Activated CD8-positive, alpha-beta memory T cell treated with anti-CD3 and anti-CD28 coated beads, Interleukin-2, amount 10 ng/mL, durations not matched to agents 7 days and 5 days (primary cell): ENCODE results near the gene SORL1-AS1.
A peak's percentile ranks its signal among the peaks of the same experiment; 100 is the strongest.

Experiments
- ATAC-seq: fragments of 150-1000 bp; cut with Tn5 transposase; one replicate; pipeline ENCODE4 v1.10.0; 2021; ENCODE audit warnings: moderate library complexity
- CTCF ChIA-PET: fragments of 350-600 bp; sonication (Branson Sonifier 250); formaldehyde crosslinking; loops from one replicate; lab custom pipeline; 2021; ENCODE audit warnings: antibody characterized with exemption; lab: Charles Lee
- DNase-seq: peaks from one replicate; pipeline ENCODE4 v3.0.0-alpha.2; 2020
- H3K27ac Mint-ChIP-seq: one replicate; pipeline ENCODE4 v1.8.0; 2021; ENCODE audit warnings: mild to moderate bottlenecking, mixed read lengths
- H3K27me3 Mint-ChIP-seq: one replicate; pipeline ENCODE4 v1.8.0; 2021; ENCODE audit warnings: mixed read lengths
- H3K36me3 Mint-ChIP-seq: one replicate; pipeline ENCODE4 v1.8.0; 2021; ENCODE audit warnings: mild to moderate bottlenecking, mixed read lengths
- H3K4me1 Mint-ChIP-seq: one replicate; pipeline ENCODE4 v1.8.0; 2021; ENCODE audit warnings: mixed read lengths
- H3K4me3 Mint-ChIP-seq: one replicate; pipeline ENCODE4 v1.8.0; 2021; ENCODE audit warnings: mild to moderate bottlenecking, moderate library complexity, mixed read lengths
- H3K9me3 Mint-ChIP-seq: one replicate; pipeline ENCODE4 v1.8.0; 2022; ENCODE audit warnings: low read depth, mixed read lengths

Gene SORL1-AS1

DNA sequence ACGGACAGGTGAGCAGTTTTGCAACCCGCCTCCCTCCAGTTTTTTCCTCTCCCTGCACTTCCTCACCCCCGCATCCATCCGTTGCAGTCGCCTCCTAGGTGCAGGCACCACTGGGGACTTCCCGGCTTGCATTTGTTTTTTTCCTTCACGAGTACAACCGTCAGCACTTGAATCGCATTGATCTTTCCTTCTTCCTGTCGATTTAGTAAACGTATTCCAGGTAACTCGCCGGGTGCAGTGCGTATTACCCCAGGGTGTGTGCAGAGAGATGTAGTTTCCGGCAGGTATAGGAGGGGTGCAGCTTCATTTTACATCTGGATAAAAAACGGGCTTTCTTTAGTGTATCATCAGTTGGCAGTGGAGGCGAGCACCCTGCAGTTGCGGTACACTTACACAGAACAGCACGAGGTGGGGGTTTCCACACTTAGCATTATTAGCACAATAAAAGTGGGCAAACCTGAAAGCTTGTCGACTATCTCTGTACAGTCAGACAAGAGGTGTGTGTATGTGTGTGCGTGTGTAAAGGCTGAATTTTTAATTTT, at the start of gene SORL1-AS1:
TSS of gene SORL1-AS1 (minus strand) at position 359 of the 542 bp plus-strand sequence.
- H3K36me3 Mint-ChIP-seq, result no peaks in the 10 kb centered on the region
- no peaks in the 10 kb centered on the region for H3K9me3 Mint-ChIP-seq

DNA sequence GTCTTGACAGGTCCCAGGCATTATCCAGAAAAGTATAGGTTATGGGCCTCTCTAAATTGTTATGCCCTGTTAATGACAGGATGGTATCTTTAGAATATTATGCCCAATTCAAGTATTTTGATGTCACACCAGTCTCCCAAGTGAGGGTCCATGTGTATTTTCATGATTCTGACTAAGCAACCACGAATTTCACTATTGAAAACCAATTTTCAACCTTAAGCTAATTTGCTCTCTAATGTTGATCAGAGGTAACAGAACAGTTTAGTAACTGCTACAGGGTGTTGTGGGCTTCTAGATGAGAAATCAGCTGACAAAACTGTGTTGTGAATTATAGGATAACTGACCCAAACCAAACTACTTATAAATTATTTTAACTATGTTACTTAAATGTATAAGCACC, 48.0 kb upstream of the SORL1-AS1 start:
- no peak for ATAC-seq

More for the DNA sequence above, at the start of gene SORL1-AS1:
- ATAC-seq, result peak; percentile 14
- Mint-ChIP-seq H3K27me3 (peaks cover 23% of the 10 kb centered on the region), H3K27ac (peak within 1 kb of the TSS; percentile 80), H3K4me3 (peak within 1 kb of the TSS; percentile 81), H3K4me1 (peaks cover 77% of the 10 kb centered on the region)
- DNase-seq, result peak; percentile 45
- CTCF ChIA-PET, result interaction anchor here (0.6 to 1.2 kb wide), 8 partner anchors 10 to 160 kb away, joined by 3 to 4 read pairs (median 3); partner anchors contain the start of gene SC5D

DNA sequence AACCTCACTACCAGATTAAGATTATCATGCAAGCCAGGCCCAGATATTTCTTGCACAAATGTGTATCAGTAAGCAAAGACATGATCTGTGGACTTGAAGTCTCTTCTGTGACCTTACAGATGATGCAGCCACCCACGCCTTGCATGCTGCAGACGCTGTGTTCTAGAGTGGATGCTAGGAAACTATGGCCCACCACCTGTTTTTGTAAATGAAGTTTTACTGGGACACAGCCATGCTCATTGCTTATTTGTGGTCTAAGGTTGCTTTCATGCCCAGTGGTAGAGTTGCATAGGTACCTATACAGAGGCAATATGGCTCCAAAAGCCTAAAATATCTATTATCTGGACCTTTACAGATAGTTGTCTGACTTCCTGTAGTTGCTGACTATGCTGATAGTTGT, 47.5 kb upstream of the SORL1-AS1 start:
- no peak for DNase-seq
- Mint-ChIP-seq H3K27me3 (no peaks in the 10 kb centered on the region), H3K27ac (no peak overlapping the region), H3K4me3 (no peak overlapping the region), H3K9me3 (peaks cover 13% of the 10 kb centered on the region), H3K36me3 (peaks cover 70% of the 10 kb centered on the region), H3K4me1 (peaks cover 3% of the 10 kb centered on the region)
- no peak for ATAC-seq
- CTCF ChIA-PET, result interaction anchor here (1.0 kb wide), 1 partner anchor 39 kb away, joined by 3 read pairs; no protein-coding TSS in a partner anchor

More for the DNA sequence above, 48.0 kb upstream of the SORL1-AS1 start:
- peaks cover 15% of the 10 kb centered on the region for H3K9me3 Mint-ChIP-seq
- no peaks in the 10 kb centered on the region for H3K4me1 Mint-ChIP-seq
- peaks cover 70% of the 10 kb centered on the region for H3K36me3 Mint-ChIP-seq
- CTCF ChIA-PET, result no interaction called here
- no peak overlapping the region for H3K4me3 Mint-ChIP-seq
- no peak for DNase-seq
- no peaks in the 10 kb centered on the region for H3K27me3 Mint-ChIP-seq
- H3K27ac Mint-ChIP-seq, result no peak overlapping the region

DNA sequence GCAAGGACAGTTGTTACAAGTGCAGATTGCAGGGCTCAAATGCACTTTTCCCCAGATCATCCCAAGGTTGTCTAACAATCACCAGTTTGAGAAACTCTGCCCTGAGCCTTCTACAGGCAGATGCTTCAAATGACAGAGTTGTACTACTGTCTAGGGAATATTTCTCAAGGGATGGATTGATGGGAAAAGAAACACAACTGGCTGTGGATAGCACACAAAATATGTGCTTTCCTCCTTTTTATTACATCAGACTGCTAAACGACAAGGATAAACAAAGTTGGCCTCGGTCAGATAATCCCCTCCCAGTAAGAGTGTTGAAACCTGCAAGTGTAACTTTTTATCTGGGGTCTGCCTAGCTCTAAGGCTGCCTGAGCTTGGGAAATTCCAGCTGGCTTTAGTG, 46.6 kb upstream of the SORL1-AS1 start:
- no peak for ATAC-seq
- Mint-ChIP-seq H3K36me3 (peaks cover 64% of the 10 kb centered on the region), H3K9me3 (peaks cover 6% of the 10 kb centered on the region), H3K4me1 (peaks cover 10% of the 10 kb centered on the region), H3K27ac (no peak overlapping the region), H3K4me3 (no peak overlapping the region), H3K27me3 (no peaks in the 10 kb centered on the region)
- CTCF ChIA-PET, result interaction anchor here (1.0 kb wide), 1 partner anchor 38 kb away, joined by 3 read pairs; no protein-coding TSS in a partner anchor
- no peak for DNase-seq

DNA sequence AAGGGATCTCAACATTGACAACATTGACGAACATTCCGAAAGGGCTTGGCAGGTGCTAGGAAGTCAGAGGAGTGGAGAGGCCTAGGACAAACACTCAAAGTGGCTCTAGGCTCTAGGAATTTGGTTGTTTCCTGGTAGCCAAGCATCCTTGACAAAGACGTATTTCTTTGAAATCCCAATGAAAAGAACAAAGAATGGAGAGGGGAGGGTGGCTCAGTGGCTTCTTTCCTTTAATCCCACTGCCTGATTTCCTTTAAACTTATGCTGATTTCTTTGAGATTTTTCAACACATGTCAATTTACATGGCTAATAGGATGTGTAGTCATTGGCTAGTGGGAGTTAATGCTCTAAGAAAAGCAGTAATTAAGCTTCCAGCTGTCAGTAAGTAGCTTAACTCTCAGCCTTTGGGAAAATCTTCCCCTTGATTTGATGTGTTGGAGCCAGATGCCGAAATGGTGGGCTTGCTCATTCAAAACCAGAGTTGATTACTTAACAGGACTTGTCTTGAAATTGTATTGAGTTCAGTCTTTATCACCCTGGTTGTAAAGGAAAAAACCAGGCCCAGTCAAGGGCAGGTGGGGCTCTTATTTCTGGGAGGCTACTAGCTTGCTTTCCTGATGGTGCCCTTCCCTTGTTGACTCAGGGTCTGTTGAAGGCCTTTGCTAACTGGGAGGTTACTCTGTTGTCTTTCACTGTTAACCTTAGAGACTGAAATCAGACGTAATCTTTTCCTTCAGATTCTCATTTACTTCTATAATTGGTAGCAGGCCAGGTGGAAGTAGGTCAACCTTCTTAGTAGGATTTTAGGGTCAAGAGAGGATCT, 44.6 kb upstream of the SORL1-AS1 start:
- Mint-ChIP-seq H3K36me3 (peaks cover 52% of the 10 kb centered on the region), H3K27ac (no peak overlapping the region), H3K4me1 (peaks cover 13% of the 10 kb centered on the region), H3K9me3 (peaks cover 6% of the 10 kb centered on the region), H3K4me3 (no peak overlapping the region), H3K27me3 (no peaks in the 10 kb centered on the region)
- no peak for ATAC-seq
- CTCF ChIA-PET, result no interaction called here
- DNase-seq, result no peak

DNA sequence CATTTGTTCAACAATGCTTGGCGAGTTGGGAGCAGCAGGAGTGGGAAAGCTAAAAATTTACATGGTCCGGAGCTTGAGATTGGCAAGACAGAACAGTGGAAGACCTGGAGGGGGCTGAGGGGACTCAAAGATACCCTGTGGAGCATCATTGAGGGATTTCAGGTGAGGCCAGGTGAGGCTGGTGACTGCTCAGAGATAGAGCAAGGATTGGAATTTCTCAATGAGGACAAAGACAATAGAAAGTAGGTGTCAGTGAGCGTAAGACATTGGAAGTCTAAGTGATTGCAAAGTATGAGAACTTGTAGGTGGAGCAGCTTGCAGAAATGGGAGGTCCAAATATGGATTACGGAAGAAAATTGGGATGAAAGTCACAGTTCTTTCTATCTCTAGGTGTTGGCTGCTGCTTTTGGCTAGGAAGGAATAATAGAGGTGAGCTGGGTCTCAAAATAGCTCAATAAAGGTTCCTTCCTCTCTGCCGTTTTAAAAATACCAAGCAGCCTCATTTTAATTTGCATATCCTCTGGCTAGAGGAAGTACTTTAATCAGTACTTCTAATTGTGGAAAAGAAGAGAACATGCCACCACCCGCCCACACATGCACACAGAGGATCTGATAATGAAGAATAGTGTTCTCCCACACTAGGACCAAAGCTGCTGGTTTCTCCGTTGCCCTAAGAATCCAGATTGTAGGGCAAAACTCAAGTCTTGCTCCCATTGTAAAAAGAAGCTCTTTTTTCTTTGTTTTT, 41.8 kb upstream of the SORL1-AS1 start:
- CTCF ChIA-PET, result interaction anchor here (1.1 kb wide), 2 partner anchors 20 to 42 kb away, joined by 3 read pairs; partner anchors contain the start of gene SORL1
- Mint-ChIP-seq H3K4me1 (peaks cover 13% of the 10 kb centered on the region), H3K9me3 (no peaks in the 10 kb centered on the region), H3K27me3 (no peaks in the 10 kb centered on the region), H3K36me3 (peaks cover 48% of the 10 kb centered on the region), H3K4me3 (no peak overlapping the region), H3K27ac (peak overlapping the region; percentile 45)
- no peak for ATAC-seq
- DNase-seq, result no peak

DNA sequence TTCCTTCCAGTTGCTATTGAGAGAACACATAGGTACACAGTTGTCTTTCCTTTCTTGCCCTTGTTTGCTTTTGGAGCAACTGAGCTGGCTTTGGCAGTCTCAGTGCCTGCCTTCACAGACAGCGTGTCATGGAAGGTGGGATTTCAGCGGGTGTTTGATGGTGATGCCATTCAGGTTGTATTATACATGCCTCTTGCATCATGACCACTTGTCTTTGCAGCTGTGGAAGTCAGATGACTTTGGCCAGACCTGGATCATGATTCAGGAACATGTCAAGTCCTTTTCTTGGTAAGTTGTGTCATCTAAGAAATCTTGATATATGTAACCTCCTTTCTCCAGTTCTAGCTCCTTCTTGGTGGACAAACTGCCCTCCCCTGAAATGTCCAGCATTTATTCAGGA, 37.1 kb upstream of the SORL1-AS1 start:
- no peak overlapping the region for H3K27ac Mint-ChIP-seq
- H3K4me1 Mint-ChIP-seq, result peaks cover 8% of the 10 kb centered on the region
- no peak for DNase-seq
- no peaks in the 10 kb centered on the region for H3K9me3 Mint-ChIP-seq
- H3K27me3 Mint-ChIP-seq, result no peaks in the 10 kb centered on the region
- CTCF ChIA-PET, result interaction anchor here (0.7 to 1.3 kb wide), 2 partner anchors 9 to 101 kb away, joined by 3 read pairs; no protein-coding TSS in a partner anchor
- no peak for ATAC-seq
- no peak overlapping the region for H3K4me3 Mint-ChIP-seq
- peaks cover 37% of the 10 kb centered on the region for H3K36me3 Mint-ChIP-seq

DNA sequence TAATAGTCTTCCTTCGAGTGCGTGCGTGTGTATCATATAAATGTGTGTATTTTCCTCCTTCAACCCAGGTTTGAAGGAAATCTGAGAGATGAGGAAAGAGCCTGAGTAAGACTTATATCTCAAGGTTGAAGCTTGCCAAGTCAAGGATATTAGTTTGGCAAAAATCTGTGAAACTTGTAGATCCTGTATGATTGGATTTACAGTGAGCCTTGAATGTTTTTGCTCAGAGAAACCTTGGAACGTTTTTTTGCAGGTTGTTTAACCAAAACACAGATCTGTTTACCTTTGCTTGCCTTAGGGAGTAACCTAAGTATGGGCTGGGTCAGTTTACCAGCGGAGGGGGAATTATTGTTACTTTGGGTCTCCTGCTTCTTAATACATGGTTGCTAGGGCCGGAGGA, 35.9 kb upstream of the SORL1-AS1 start:
- Mint-ChIP-seq H3K27ac (no peak overlapping the region), H3K27me3 (no peaks in the 10 kb centered on the region), H3K36me3 (peaks cover 44% of the 10 kb centered on the region), H3K9me3 (no peaks in the 10 kb centered on the region), H3K4me3 (no peak overlapping the region), H3K4me1 (peaks cover 9% of the 10 kb centered on the region)
- DNase-seq, result no peak
- CTCF ChIA-PET, result no interaction called here
- ATAC-seq, result no peak

DNA sequence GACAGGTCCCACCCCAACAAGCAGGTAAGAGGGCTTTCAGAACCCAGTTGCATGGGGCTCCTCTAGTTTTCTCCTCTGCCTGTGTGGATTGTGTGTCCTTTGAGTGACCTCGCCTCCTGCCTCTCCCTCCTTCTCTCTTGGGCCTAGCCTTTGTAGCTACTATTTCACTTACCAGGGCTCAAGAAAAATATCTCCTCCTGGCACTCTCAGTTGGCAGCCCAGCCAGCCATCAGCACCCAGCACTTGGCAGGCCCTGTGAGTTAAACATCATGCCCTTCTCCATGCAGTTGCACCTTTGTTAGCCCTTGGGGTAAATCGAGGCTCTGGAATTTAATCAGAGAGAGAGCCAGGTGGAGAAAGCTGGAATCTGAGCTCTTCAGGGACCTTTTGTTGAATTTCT, 35.4 kb upstream of the SORL1-AS1 start:
- H3K27me3 Mint-ChIP-seq, result no peaks in the 10 kb centered on the region
- peaks cover 14% of the 10 kb centered on the region for H3K4me1 Mint-ChIP-seq
- H3K27ac Mint-ChIP-seq, result no peak overlapping the region
- no peaks in the 10 kb centered on the region for H3K9me3 Mint-ChIP-seq
- H3K4me3 Mint-ChIP-seq, result no peak overlapping the region
- no peak for DNase-seq
- CTCF ChIA-PET, result no interaction called here
- H3K36me3 Mint-ChIP-seq, result peaks cover 44% of the 10 kb centered on the region
- ATAC-seq, result no peak

DNA sequence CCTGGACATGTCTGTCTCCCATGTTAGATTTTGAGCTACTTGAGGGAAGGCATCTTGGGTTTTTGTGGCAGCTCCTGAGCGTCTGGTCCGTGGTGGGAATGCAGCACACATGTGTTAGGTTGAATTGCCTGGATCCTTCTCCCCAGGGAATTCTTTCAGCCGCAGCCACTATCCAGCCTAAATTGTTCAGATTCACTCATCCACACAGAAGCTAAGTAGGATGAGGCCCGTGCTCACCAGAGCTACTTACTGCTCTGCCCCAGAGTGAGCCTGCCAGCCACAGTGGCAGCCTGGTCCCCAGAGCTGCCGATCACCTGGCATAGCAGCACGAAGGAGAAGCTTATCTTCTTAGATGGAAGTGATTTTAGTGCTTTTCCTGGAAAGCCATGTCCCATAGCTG, 34.4 kb upstream of the SORL1-AS1 start:
- no peak overlapping the region for H3K4me3 Mint-ChIP-seq
- no peaks in the 10 kb centered on the region for H3K27me3 Mint-ChIP-seq
- ATAC-seq (no peak), DNase-seq (no peak)
- H3K36me3 Mint-ChIP-seq, result peaks cover 44% of the 10 kb centered on the region
- H3K9me3 Mint-ChIP-seq, result no peaks in the 10 kb centered on the region
- H3K27ac Mint-ChIP-seq, result no peak overlapping the region
- H3K4me1 Mint-ChIP-seq, result peaks cover 24% of the 10 kb centered on the region
- CTCF ChIA-PET, result no interaction called here

DNA sequence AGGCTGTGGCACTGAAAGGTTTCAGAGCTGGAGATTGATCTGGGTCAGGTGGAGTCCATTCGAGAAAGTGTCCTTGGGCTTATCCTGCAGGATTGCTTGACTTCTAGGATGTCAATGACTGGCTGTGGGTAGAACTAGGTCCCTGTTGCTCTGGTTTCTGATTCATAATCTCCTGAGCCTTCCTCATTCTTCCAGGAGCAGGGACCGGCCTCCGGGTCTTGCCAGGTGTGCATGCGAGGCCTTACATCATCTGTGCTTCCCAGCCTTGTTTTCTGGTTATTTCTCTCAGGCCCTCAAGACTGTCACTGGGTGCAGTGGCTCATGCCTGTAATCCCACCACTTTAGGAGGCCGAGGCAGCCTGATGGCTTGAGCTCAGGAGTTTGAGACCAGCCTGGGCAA, 33.3 kb upstream of the SORL1-AS1 start:
- no peaks in the 10 kb centered on the region for H3K9me3 Mint-ChIP-seq

DNA sequence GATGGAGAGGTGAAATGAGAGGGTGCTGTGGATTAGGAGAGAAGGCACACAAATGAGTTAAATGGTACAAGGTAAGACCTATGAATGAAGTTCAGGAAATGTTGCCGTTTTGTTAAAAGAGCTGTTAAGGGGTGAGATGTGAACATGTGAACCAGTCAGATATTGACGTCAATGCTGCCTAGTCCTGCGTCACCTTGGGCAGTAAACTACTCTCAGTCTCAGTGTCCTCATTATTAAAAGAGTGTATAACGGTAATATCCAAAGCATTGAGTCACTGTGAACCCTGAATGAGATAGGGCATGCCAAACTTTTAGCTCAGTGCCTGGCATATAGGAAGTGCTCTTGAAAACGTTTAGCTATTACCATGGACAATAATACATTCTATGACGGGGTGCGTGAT, 32.4 kb upstream of the SORL1-AS1 start:
- H3K27ac Mint-ChIP-seq, result no peak overlapping the region
- no peak overlapping the region for H3K4me3 Mint-ChIP-seq
- CTCF ChIA-PET, result no interaction called here
- H3K27me3 Mint-ChIP-seq, result no peaks in the 10 kb centered on the region
- no peak for DNase-seq
- no peaks in the 10 kb centered on the region for H3K9me3 Mint-ChIP-seq
- peaks cover 37% of the 10 kb centered on the region for H3K36me3 Mint-ChIP-seq
- ATAC-seq, result no peak
- H3K4me1 Mint-ChIP-seq, result peaks cover 30% of the 10 kb centered on the region

More for the DNA sequence above, 33.3 kb upstream of the SORL1-AS1 start:
- CTCF ChIA-PET, result no interaction called here
- no peak overlapping the region for H3K4me3 Mint-ChIP-seq
- no peak overlapping the region for H3K27ac Mint-ChIP-seq
- peaks cover 28% of the 10 kb centered on the region for H3K4me1 Mint-ChIP-seq
- H3K27me3 Mint-ChIP-seq, result no peaks in the 10 kb centered on the region
- H3K36me3 Mint-ChIP-seq, result peaks cover 38% of the 10 kb centered on the region
- DNase-seq (no peak), ATAC-seq (no peak)

DNA sequence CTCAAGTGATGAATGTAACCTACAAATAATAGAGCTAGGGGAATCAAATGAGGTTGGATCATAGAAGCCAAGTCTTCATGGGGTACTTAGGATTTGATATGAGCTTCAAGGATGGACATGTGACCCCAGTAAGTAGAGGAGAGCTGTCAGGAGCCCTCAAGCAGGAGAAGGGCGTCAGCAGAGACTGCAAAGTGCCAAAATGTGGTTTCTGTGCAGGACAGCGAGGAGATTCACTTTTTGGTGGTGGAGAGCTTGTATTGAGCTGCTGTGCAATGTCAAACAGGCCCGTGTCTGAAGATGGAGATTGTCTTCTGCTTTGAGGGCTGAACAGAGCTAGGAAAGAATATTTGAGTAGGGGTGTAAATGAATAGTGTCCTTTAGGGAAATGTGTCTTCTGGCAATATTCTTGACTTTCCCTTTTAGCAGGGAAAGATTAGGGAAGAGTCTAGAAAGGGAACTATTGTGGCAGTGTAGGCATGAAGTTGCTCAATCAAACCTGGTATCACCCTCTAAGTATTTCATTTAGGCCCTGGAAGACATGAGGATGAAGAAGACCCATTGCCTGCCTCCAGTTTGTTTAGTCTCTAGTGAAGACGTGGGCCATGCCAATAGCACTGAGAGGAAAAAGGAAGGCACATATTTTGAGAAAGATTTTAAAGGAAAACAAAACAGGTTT, 31.2 kb upstream of the SORL1-AS1 start:
- Mint-ChIP-seq H3K4me1 (peaks cover 30% of the 10 kb centered on the region), H3K27me3 (no peaks in the 10 kb centered on the region), H3K4me3 (no peak overlapping the region), H3K27ac (peak overlapping the region; percentile 97), H3K36me3 (peaks cover 26% of the 10 kb centered on the region), H3K9me3 (no peaks in the 10 kb centered on the region)
- ATAC-seq (no peak), DNase-seq (no peak)
- CTCF ChIA-PET, result interaction anchor here (1.0 to 3.7 kb wide), 4 partner anchors 16 to 289 kb away, joined by 3 to 11 read pairs (median 4); no protein-coding TSS in a partner anchor
